Ovary (tissue), 3 donors: ENCODE measurements around the gene NFATC3.
"Not testable (repeated sequence)": the region's sequence is repeated elsewhere in the genome, so short reads cannot be mapped to it uniquely, and the experiment has no call there.

Experiments
- CTCF ChIP-seq, 3 donors: fragments of 450-650 bp in 2 of 3; fragments of 200-600 bp in 1 of 3; IDR thresholded peaks; one replicate each; pipeline versions ENCODE4 v1.5.1 to v1.8.0; 2016 to 2022; ENCODE audit warnings: antibody characterized with exemption in 3 of 3, mild to moderate bottlenecking in 1 of 3
- EP300 ChIP-seq: sonication (generic); formaldehyde crosslinking; IDR thresholded peaks from one replicate; pipeline ENCODE4 v1.6.1; 2017; ENCODE audit warnings: antibody characterized with exemption
- POLR2A ChIP-seq: fragments of 450-650 bp; IDR thresholded peaks from one replicate; pipeline ENCODE4 v1.6.1; 2017; ENCODE audit warnings: antibody characterized with exemption, mild to moderate bottlenecking, moderate library complexity
- donor health status: DM: no; HTN: no; CAD: no.

- not testable (repeated sequence) for TF ChIP-seq CTCF (IDR thresholded peaks at IDR 0.05); EP300; POLR2A
Observed at GRCh38 chr16:68109156-68109555, 24.0 kb downstream of the NFATC3 start.
